GM18858 (cell line): Measurements from ENCODE around the gene TMEM116.
"Not testable (repeated sequence)": the region's sequence is repeated elsewhere in the genome, so short reads cannot be mapped to it uniquely, and the experiment has no call there.

ENCODE experiments used
- ATAC-seq: cut with Tn5 transposase; IDR thresholded peaks from one replicate; pipeline ENCODE4 v1.9.1; 2021; ENCODE audit not compliant: unreplicated experiment

The TMEM116 gene

GRCh38 chr12:111980598-111980997 is 32.4 kb downstream of the TMEM116 start:
- no peak for ATAC-seq

- ATAC-seq = no peak
Measured at GRCh38 chr12:111978545-111978944, 34.4 kb downstream of the TMEM116 start.

GRCh38 chr12:111976860-111977259 is 36.1 kb downstream of the TMEM116 start:
- no peak for ATAC-seq

GRCh38 chr12:111976291-111976690 is 36.7 kb downstream of the TMEM116 start:
- no peak for ATAC-seq

GRCh38 chr12:111975161-111975931 is 37.6 kb downstream of the TMEM116 start:
- no peak for ATAC-seq

- ATAC-seq = no peak
Measured at GRCh38 chr12:111971800-111972199, 41.2 kb downstream of the TMEM116 start.

- no peak for ATAC-seq
Measured at GRCh38 chr12:111964935-111965334, 48.0 kb downstream of the TMEM116 start.

- not testable (repeated sequence) for ATAC-seq
Measured at GRCh38 chr12:111959518-111959917, 53.4 kb downstream of the TMEM116 start.

- not testable (repeated sequence) for ATAC-seq
Measured at GRCh38 chr12:111957224-111957623, 55.7 kb downstream of the TMEM116 start.

- no peak for ATAC-seq
Measured at GRCh38 chr12:111954969-111955368, 58.0 kb downstream of the TMEM116 start.

GRCh38 chr12:111953455-111953854 is 59.5 kb downstream of the TMEM116 start:
- no peak for ATAC-seq

- not testable (repeated sequence) for ATAC-seq
Measured at GRCh38 chr12:111952084-111952787, 60.7 kb downstream of the TMEM116 start.

- not testable (repeated sequence) for ATAC-seq
Measured at GRCh38 chr12:111950961-111951676, 61.8 kb downstream of the TMEM116 start.

- ATAC-seq = no peak
Measured at GRCh38 chr12:111943929-111944328, 69.0 kb downstream of the TMEM116 start.

GRCh38 chr12:111942557-111942956 is 70.4 kb downstream of the TMEM116 start:
- ATAC-seq = no peak

- no peak for ATAC-seq
Measured at GRCh38 chr12:111937429-111937828, 75.5 kb downstream of the TMEM116 start.

GRCh38 chr12:111936869-111937268 is 76.1 kb downstream of the TMEM116 start:
- ATAC-seq = no peak

GRCh38 chr12:111932241-111932640 is 80.7 kb downstream of the TMEM116 start:
- ATAC-seq = no peak

- ATAC-seq = no peak
Measured at GRCh38 chr12:111927346-111927745, 85.6 kb downstream of the TMEM116 start.

- no peak for ATAC-seq
Measured at GRCh38 chr12:111926631-111927030, 86.3 kb downstream of the TMEM116 start.

- no peak for ATAC-seq
Measured at GRCh38 chr12:111925171-111925570, 87.8 kb downstream of the TMEM116 start.

- no peak for ATAC-seq
Measured at GRCh38 chr12:111907740-111908139, 105.2 kb downstream of the TMEM116 start.
